H1 (cell line): Measurements from ENCODE around the gene P2RX1. TPM values are rescaled to one million over a fixed set of nuclear protein-coding genes. Genes with fewer than 3 reads are reported as not detected.

Experiments used
- CEBPB ChIP-seq: IDR thresholded peaks from 2 replicates; pipeline ENCODE4 v1.6.1; 2012; ENCODE audit warnings: low read depth, low read length
- CREB1 ChIP-seq: IDR thresholded peaks from 2 replicates; pipeline ENCODE4 v1.6.1; 2012; ENCODE audit warnings: inconsistent platforms
- E2F6 ChIP-seq: IDR thresholded peaks from 2 replicates; pipeline ENCODE4 v1.6.1; 2012; ENCODE audit warnings: inconsistent platforms
- KDM5A ChIP-seq: fragments of 200-600 bp; IDR thresholded peaks from 2 replicates; pipeline ENCODE4 v1.7.1; 2012; ENCODE audit warnings: mild to moderate bottlenecking, low read length, inconsistent platforms, mixed read lengths
- MAFK ChIP-seq: IDR thresholded peaks from 2 replicates; pipeline ENCODE4 v1.6.1; 2012; ENCODE audit warnings: low read depth, mild to moderate bottlenecking, improper control_type of control experiment, low read length
- PHF8 ChIP-seq: fragments of 200-600 bp; sonication (generic); conservative IDR thresholded peaks from 2 replicates; pipeline ENCODE4 v1.7.1; 2012; ENCODE audit warnings: low read depth, mild to moderate bottlenecking, inconsistent platforms, low read length, moderate library complexity
- RBBP5 ChIP-seq: IDR thresholded peaks from 2 replicates; pipeline ENCODE4 v1.7.1; 2012; ENCODE audit warnings: low read depth, mild to moderate bottlenecking, inconsistent platforms, low read length, moderate library complexity, borderline replicate concordance
- RXRA ChIP-seq: IDR thresholded peaks from 2 replicates; pipeline ENCODE4 v1.6.1; 2011; ENCODE audit warnings: low read depth, mild to moderate bottlenecking, low read length, moderate library complexity; ENCODE audit not compliant: insufficient read depth
- SP1 ChIP-seq: IDR thresholded peaks from 2 replicates; pipeline ENCODE4 v1.6.1; 2011; ENCODE audit warnings: low read depth, low read length
- polyA plus RNA-seq, 7 experiments: library from polyadenylated mRNA; depleted of rRNA in 3 of 7; stranded (reverse) in 5 of 7; unstranded in 2 of 7; fragments of >200 nt in 5 of 7; fragments of 200-250 nt in 2 of 7; gene quantifications; 1 replicate in 5 of 7; 2 replicates in 1 of 7; 4 replicates in 1 of 7; pipeline versions ENCODE4 v1.2.1 to v1.2.3, GENCODE V29; 2011 to 2013; ENCODE audit warnings: missing spikeins in 2 of 7, mixed read lengths in 2 of 7
- total RNA-seq: library from RNA; stranded (reverse); fragmentation: NEBNext Ultra II Directional; extraction: Animal tissue kit (Norgen Biotek cat#: 25700); gene quantifications from 2 replicates; pipeline ENCODE4 v1.2.1, GENCODE V29; 2021

The P2RX1 gene
- total and polyA plus RNA-seq, 2 of the 8 experiments (the other 6 are each of a cell fraction or from before 2014, with no cell fraction given): 0.45 to 1.1 TPM

- no peak for TF ChIP-seq KDM5A
- TF ChIP-seq CREB1: no peak; the same call in 1 of the 2 replicates
- TF ChIP-seq E2F6: peak; percentile 44; the same call in 1 of the 2 replicates
- no peak for TF ChIP-seq RBBP5
- no peak for TF ChIP-seq MAFK
- no peak for TF ChIP-seq CEBPB
- TF ChIP-seq SP1: 0 out of 2 replicates have a peak, but pooled peaks have one; percentile 38
- TF ChIP-seq RXRA: no peak
- no peak for TF ChIP-seq PHF8
Observed at GRCh38 chr17:3944485-3945388, 28.5 kb upstream of the P2RX1 start (continued).
